Measurements from ENCODE around the gene PELI2. TPM values are rescaled to one million over a fixed set of nuclear protein-coding genes. Genes with fewer than 3 reads are reported as not detected.

PELI2 gene
- total and polyA plus RNA-seq, 2 experiments from 2014 or later, result 8.0 to 24.5 TPM

GRCh38 chr14:56147986-56148901 is 30.0 kb downstream of the PELI2 start (continued):
- TF ChIP-seq JUNB (IDR thresholded peaks at IDR 0.05; ENCODE audit: unreplicated experiment) (no peak), ZNF331 (CRISPR knock-in tag; IDR thresholded peaks at IDR 0.05; ENCODE audit: low read depth) (no peak), STAT1 (IDR thresholded peaks at IDR 0.05; ENCODE audit: unreplicated experiment) (no peak)

GRCh38 chr14:56149151-56149550 is 30.9 kb downstream of the PELI2 start:
- H3K4me2 ChIP-seq, result no peak overlapping the region
- Mint-ChIP-seq H3K9me3 (no peaks in the 10 kb centered on the region), H3K4me1 (peaks cover 39% of the 10 kb centered on the region), H3K36me3 (ENCODE audit: low read depth) (no peaks in the 10 kb centered on the region), H3K27me3 (ENCODE audit: insufficient read depth, low read depth, poor library complexity) (peaks cover 4% of the 10 kb centered on the region), H3K27ac (no peak overlapping the region), H3K4me3 (no peak overlapping the region)
- H3K4me3 ChIP-seq, result no peak overlapping the region
- no peaks in the 10 kb centered on the region for H3F3A ChIP-seq (replicated peaks; ENCODE audit: low read depth)
- H3K27ac ChIP-seq (ENCODE audit: low read depth), result no peak overlapping the region
- ATAC-seq (no peak), DNase-seq (ENCODE audit: low spot score) (no peak)
- H3K36me3 ChIP-seq (ENCODE audit: insufficient read depth), result no peaks in the 10 kb centered on the region
- no peaks in the 10 kb centered on the region for H4K20me1 ChIP-seq (replicated peaks; ENCODE audit: insufficient read depth)
- peaks cover 91% of the 10 kb centered on the region for H3K79me2 ChIP-seq (replicated peaks; ENCODE audit: insufficient read depth)
- no peaks in the 10 kb centered on the region for H3K27me3 ChIP-seq (ENCODE audit: insufficient read depth)
- TF ChIP-seq POLR2AphosphoS5 (IDR thresholded peaks at IDR 0.05; ENCODE audit: low read depth) (no peak), EZH2 (IDR thresholded peaks at IDR 0.05; ENCODE audit: low read depth, unreplicated experiment) (no peak), CREB1 (CRISPR knock-in tag; IDR thresholded peaks at IDR 0.05; ENCODE audit: low read depth) (no peak), EZH2phosphoT487 (IDR thresholded peaks at IDR 0.05; ENCODE audit: unreplicated experiment) (no peak), STAT1 (IDR thresholded peaks at IDR 0.05; ENCODE audit: unreplicated experiment) (no peak), CTCF (conservative IDR thresholded peaks at IDR 0.05; ENCODE audit: low read depth in 2 of 2) (no peak), NANOG (IDR thresholded peaks at IDR 0.05; ENCODE audit: borderline replicate concordance) (no peak), ZNF114 (CRISPR knock-in tag; IDR thresholded peaks at IDR 0.05) (no peak), ZNF331 (CRISPR knock-in tag; IDR thresholded peaks at IDR 0.05; ENCODE audit: low read depth) (no peak), ZNF462 (CRISPR knock-in tag; IDR thresholded peaks at IDR 0.05) (no peak)
- no peaks in the 10 kb centered on the region for H3K9me2 ChIP-seq (ENCODE audit: insufficient read depth)
- H2AFZ ChIP-seq, result no peak overlapping the region
- peaks cover 25% of the 10 kb centered on the region for H3K4me1 ChIP-seq (ENCODE audit: insufficient read depth)

All from GM23338 (cell line).